ENCODE measurements around the gene VWA8.
"Not testable (repeated sequence)": the region's sequence is repeated elsewhere in the genome, so short reads cannot be mapped to it uniquely, and the experiment has no call there.

Gene VWA8

DNA sequence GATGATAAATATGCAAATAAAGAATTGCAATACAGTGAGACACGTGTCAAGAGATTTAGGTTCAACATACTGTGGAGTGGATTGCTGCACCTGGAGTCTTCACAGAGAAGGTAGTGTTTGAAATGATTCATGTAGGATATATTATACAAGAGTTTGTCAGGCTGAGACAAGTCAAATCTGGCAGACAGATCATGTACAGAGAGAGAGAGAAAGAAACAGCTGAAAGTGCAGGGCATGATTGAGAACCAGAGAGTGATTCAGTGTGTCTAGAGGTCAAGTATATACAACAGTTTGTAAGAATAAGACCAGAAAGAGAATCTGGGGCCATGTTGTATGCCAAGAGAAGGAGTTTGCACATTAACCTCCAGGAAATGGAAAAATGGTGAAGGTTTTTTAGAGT is 2.1 kb upstream of the VWA8 start:
- DNase-seq: no peak

- DNase-seq: no peak
Measured at GRCh38 chr13:41961466-41961760, 504 bp upstream of the VWA8 start.

DNA sequence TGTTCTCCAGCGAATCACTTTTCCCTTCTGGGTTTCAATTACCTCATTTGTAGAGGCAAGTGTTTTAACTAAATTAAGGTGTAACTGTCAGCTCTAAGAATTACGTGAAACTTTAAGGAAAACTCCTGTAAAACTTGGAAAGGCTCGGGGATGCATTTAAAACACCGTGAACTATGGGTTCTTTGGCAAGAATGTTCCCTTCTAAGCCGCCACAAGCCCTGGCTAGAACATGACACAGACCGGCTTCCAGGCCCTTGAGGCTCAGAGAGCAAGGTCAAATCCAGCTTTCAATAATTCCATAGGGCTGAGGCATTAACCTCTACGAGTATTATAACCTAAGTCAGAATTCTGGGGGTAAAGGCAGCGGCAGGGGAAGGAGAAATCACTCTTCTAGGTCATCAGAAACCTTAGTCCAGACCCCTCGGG is 685 bp downstream of the VWA8 start:
- DNase-seq: no peak

DNA sequence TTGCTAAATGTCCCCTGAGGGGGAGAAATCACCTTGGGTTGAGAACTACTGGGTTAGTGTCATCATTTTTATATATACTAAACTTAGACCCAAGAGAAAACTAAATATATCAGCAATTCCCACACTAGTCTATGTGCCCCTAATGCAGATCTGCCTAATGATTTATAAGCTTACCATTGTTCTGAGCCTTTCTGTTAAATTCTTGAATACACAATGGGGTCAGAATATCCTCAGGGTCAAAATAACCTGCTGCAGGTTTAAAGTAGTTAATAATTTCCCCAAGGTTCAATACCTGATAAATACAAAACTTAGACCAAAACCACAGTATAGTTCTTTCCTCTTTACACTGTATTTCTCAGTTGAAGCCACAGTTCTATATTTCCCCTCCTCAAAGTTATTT is 4.6 kb downstream of the VWA8 start:
- no peak for DNase-seq

DNA sequence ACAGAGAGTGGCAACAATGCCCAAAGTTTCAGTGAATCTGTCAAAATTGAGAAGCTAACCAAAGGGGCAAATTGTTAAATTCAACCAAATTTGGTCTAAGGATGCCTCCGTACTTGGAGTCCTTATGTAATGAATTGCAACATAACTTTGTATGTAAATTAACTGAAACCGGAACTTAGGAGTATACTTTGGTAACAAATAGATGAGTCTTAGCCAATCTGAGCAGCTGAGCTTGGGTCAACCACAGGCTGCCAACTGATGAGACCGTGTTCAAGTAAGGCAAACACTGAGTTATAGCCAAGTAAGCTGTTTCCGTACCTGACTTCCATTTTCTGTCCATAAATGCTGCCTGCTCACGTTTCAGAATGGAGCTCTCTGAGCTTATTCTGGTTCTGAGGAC is 5.3 kb downstream of the VWA8 start:
- no peak for DNase-seq

GRCh38 chr13:41954226-41954625 is 6.7 kb downstream of the VWA8 start:
- no peak for DNase-seq

DNA sequence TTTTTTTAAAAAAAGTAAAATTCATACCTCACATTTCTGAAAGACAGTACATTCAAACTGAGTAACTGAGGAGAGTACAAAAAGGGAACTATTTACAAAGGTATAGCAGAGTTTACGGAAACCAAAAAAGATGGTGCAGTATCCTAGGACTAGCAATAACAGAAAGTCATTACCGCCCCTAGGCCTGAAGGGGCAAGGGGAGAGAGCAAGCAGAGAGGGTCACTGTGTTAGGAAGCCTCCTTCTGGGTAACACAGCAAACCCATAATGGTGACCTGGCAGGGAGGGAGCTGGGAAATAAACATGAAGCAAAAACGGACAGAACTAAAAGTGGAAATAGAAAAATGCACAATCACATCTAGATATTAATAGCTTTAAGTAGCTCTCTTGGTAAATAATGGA is 8.2 kb downstream of the VWA8 start:
- DNase-seq: no peak

- DNase-seq: not testable (repeated sequence)
Measured at GRCh38 chr13:41949104-41949503, 11.8 kb downstream of the VWA8 start.

GRCh38 chr13:41945926-41946325 is 15.0 kb downstream of the VWA8 start:
- no peak for DNase-seq

- DNase-seq: no peak
Measured at GRCh38 chr13:41944635-41945397, 16.1 kb downstream of the VWA8 start.

DNA sequence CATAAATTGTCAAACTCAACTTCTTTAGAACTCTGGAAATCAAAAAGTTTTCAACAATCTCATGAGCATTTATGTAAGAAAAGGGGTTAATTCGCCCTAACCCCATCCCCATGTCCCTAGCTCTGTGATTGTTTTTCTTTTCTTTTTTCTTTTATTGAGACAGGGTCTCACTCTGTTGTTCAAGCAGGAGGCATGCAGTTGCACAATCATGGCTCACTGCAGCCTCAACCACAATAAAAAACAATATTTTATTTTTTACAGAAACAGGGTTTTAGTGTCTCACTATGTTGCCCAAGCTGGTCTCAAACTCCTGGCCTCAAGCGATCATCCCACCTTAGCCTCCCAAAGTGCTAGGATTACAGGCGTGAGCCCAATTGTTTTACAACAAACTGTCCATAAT is 16.7 kb downstream of the VWA8 start:
- no peak for DNase-seq

DNA sequence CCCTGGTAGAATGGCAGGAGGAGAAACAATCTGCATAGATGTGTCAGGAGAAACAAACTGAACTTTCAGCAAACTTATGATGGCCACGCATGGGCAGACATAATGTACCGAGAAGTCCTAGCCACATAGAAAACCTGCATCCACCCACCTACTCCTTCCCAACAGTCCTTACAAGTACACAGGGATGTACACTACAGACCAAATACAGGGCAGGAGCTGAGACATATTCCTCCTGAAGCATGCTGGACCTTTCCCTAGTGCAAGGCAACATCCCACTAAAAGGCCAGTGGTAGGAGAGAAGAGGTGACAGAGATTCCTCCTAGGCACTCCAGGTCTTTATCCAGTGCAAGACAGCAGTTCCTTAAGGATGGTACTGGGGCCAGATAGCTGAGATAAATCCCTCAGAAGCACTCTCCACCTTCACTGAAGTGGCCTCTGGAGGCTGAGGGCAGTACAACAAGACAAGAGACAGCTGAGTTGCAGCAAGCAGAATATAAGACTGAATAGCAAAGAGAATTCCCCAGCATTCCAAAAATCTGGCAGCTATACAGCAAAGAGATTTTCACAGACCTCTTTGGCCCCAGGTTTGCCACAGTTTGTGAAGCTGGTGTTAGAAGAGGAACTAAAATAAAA is 18.3 kb downstream of the VWA8 start:
- no peak for DNase-seq

DNA sequence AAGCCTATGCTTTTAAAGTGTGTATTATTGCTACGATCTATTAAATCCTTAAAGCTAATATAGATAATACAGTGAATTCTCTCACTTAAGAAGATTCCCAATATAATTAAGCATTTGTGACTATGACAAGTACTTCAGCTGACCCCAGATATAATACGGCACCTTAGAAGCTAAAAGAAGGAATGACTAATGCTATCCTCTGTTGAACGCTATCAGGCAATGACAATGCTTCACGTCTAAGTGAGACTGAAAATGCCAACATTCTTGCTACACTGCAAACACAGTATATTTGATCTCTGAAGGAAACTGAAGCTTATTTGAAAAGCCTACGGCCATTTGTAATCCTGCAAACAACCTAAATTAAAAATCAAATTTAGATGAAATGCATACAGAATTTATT is 19.7 kb downstream of the VWA8 start:
- DNase-seq: no peak

DNA sequence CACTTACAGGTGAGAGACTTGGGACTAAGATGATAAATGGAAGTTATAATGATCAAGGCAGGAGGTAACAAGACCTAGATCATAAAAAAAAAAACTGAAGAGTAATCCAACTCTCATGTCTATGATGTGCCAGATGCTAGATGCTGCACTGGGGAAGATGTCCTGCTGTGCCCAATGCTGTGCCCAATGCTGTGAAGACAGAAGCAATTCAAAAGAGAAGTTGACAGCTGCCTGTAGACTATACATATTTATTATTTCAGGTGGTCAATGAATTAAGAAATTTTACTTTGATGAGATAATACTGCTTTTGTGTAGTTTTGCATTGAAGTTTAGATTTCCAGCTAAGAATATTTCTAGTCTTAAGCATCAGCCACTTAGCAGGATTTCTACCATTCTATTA is 21.5 kb downstream of the VWA8 start:
- no peak for DNase-seq

GRCh38 chr13:41938918-41939317 is 22.0 kb downstream of the VWA8 start:
- DNase-seq: no peak

DNA sequence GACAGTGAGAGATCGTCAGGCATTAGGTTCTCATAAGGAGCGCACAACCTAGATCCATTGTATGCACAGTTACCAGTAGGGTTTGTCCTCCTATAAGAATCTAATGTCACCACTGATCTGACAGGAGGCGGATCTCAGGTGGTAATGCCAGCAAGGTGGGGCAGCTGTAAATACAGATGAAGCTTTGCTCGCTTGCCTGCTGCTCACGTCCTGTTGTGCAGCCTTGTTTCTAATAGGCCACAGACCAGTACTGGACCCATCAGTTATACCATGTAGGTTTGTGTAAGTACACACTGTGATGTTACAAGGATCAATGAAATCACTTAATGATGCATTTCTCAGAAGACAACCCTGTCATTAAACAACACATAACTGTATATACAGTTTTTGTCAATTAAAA is 23.5 kb downstream of the VWA8 start:
- no peak for DNase-seq

DNA sequence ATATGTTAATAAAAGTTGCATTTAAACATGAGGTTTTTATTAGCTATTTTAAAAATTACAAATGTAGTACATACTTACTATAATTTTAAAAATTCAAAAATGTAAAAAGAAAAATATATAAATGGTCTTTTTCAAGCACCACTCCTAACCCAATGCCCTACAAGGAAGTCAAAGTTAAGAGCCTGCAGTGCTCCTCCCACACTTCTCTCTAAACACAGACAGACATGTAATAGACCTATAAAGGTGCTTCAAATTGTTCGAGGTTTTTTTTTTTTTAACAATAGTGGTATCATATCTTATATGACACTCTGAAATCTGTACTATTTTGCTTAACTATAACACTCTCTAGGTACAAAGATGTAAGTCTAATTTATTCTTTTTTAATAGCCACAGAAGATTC is 25.4 kb downstream of the VWA8 start:
- no peak for DNase-seq

GRCh38 chr13:41934994-41935393 is 25.9 kb downstream of the VWA8 start:
- DNase-seq: no peak

- no peak for DNase-seq
Measured at GRCh38 chr13:41934120-41934519, 26.8 kb downstream of the VWA8 start.

DNA sequence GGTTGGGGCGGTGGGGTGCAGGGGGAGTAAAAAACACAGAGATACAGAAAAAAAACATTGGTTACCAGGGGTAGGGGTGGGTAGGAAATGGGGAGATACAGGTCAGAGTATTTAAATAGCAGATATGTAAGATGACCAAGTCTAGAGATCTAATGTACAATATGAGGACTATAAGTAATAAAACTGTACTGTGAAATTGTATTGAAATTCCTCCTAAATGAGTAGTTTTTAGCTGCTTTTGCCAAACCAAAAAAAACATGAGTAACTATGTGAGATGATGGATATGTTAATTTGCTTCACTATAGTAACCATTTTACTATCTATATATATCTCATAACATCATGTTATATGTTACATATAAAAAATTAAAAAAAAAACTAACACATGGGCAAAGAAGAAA is 29.6 kb downstream of the VWA8 start:
- no peak for DNase-seq

DNA sequence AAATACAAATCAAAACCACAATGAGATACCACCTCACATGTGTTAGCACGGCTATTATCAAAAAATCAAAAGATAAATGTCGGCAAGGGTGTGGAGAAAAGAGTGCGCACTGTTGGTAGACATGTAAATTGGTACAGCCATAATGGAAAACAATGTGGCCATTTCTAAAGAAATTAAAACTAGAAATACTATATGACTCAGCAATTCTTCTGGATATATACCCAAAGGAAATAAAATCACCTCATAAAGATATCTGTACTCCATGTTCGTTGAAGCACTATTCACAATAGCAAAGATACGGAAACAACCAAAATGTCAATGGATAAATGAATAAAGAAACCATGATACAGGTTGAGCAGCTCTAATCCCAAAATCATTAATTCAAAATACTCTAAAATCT is 30.8 kb downstream of the VWA8 start:
- DNase-seq: no peak

DNA sequence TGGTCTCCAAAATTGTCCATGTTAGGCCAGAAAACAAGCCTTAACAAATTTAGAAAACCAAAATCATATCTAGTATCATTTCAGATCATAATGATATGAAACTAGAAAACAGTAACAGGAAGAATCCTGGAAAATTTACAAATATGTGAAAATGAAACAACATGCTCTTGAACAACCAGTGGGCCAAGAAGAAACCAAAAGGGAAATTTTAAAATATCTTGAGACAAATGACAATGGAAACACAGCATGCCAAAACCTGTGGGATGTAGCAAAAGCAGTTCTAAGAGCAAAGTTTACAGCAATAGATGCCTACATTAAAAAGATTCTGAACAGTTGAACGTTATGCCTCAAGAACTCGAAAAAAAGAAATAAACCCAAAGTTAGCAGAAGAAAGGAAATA is 32.6 kb downstream of the VWA8 start:
- DNase-seq: no peak

DNA sequence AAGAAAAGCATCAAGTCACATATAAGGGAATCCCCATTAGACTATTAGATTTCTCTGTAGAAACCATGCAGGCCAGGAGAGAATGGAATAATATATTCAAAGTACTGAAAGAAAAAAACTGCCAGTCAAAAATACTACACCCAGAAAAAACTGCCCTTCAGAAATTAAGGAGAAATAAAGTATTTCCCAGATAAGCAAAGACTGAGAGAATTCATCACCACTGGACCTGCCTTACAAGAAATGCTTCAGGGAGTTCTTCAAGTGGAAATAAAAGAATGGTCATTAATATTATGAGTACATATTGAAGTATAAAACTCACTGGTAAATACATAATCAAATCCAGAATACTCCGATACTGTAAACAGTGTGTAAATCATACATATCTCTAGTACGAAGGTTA is 35.9 kb downstream of the VWA8 start:
- no peak for DNase-seq

DNA sequence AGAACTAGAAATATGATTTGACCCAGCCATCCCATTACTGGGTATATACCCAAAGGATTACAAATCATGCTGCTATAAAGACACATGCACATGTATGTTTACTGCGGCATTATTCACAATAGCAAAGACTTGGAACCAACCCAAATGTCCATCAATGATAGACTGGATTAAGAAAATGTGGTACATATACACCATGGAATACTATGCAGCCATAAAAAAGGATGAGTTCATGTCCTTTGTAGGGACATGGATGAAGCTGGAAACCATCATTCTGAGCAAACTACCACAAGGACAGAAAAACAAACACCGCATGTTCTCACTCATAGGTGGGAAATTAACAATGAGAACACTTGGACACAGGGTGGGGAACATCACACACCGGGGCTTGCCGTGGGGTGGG is 38.0 kb downstream of the VWA8 start:
- DNase-seq: not testable (repeated sequence)

Data from SHP77 (cell line).